ENCODE measurements around the gene ZBTB16.

ZBTB16 gene

GRCh38 chr11:114130629-114131277 is 71.2 kb downstream of the ZBTB16 start:
- no peak for DNase-seq (ENCODE audit: low read depth in 2 of 2)

GRCh38 chr11:114131461-114131864 is 72.0 kb downstream of the ZBTB16 start:
- DNase-seq (ENCODE audit: low read depth in 2 of 2) = no peak

- no peak for DNase-seq (ENCODE audit: low read depth in 2 of 2)
These were observed 72.9 kb downstream of the ZBTB16 start for GRCh38 chr11:114132417-114132816.

GRCh38 chr11:114132944-114133394 is 73.5 kb downstream of the ZBTB16 start:
- DNase-seq (ENCODE audit: low read depth in 2 of 2) = no peak

GRCh38 chr11:114133548-114134329 is 74.2 kb downstream of the ZBTB16 start:
- DNase-seq (ENCODE audit: low read depth in 2 of 2) = no peak

GRCh38 chr11:114134870-114135269 is 75.4 kb downstream of the ZBTB16 start:
- DNase-seq (ENCODE audit: low read depth in 2 of 2) = no peak

GRCh38 chr11:114135737-114136151 is 76.2 kb downstream of the ZBTB16 start:
- DNase-seq (ENCODE audit: low read depth in 2 of 2) = no peak

GRCh38 chr11:114136686-114137640 is 77.5 kb downstream of the ZBTB16 start:
- no peak for DNase-seq (ENCODE audit: low read depth in 2 of 2)

- DNase-seq (ENCODE audit: low read depth in 2 of 2) = no peak
These were observed 78.3 kb downstream of the ZBTB16 start for GRCh38 chr11:114137838-114138237.

DNA sequence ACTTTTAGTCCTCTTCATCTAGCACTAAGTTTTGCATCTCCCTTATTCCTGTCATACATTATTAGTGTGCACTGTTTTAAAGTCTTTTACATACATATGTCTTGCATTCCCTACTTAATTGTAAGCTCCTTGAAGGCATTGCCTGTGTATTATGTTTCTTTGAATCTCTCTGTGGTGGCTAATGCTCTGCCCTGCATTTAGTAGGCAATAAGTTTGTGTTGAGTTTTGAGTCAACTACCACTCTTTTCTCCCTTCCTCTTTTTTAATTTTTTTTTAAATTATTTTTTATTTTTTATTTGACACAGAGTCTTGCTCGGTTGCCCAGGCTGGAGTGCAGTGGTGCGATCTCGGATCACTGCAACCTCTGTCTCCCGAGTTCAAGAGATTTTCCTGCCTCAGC is 78.9 kb downstream of the ZBTB16 start:
- no peak for DNase-seq (ENCODE audit: low read depth in 2 of 2)

- DNase-seq (ENCODE audit: low read depth in 2 of 2) = no peak
These were observed 81.3 kb downstream of the ZBTB16 start for GRCh38 chr11:114140826-114141225.

DNA sequence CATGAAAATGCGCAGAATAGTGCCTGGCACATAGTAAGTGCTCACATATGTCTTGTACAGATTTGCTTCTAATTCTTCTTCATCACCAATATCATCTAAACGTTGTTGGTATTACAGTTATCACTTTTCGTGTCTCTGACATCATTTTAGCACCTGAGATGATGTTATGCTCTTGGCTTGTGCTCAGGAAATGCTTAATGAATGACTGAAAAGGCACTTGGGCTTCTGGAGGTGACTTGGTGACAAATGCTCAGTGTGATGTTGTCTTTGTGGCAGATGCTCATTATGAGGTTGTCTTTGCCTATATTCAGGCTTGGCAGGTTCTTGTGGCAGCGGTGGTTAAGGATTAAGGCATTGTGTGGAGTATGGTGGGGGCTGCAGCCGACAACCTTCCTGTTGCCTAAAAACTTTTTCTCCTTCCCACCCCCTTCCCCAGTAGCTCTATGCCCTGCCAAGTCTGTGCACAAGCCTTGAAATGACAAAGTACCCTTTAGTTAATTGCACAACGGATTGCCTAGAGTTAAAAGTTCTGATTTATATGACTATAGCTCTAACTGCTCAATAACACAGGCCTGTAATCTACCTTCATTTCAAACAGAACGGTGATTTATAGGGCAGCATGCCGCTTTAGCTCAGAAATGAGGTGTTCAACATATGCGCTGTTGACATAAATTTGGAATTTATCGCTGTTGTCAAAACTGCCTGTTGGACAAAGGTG is 82.5 kb downstream of the ZBTB16 start:
- DNase-seq (ENCODE audit: low read depth in 2 of 2) = no peak

DNA sequence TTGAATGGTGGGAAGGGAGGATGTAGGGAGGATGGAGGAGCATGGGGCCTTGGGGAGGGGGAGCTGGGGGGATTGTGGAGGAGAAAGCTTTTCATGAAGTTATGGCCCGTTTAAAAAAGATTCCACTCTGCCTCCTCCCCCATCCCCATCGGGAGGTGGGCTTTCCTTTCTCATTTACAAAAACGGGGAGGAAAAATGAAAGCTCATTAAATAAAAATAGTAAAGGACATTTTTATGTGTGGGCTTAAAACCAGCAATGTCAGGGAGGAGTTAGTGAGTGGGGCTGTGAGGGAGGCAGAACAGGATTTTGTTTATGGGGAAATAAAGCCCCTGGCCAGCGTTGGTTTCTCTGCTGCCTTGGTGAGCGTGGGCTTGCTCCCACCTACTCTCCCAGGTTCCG is 83.2 kb downstream of the ZBTB16 start:
- DNase-seq (ENCODE audit: low read depth in 2 of 2) = no peak

DNA sequence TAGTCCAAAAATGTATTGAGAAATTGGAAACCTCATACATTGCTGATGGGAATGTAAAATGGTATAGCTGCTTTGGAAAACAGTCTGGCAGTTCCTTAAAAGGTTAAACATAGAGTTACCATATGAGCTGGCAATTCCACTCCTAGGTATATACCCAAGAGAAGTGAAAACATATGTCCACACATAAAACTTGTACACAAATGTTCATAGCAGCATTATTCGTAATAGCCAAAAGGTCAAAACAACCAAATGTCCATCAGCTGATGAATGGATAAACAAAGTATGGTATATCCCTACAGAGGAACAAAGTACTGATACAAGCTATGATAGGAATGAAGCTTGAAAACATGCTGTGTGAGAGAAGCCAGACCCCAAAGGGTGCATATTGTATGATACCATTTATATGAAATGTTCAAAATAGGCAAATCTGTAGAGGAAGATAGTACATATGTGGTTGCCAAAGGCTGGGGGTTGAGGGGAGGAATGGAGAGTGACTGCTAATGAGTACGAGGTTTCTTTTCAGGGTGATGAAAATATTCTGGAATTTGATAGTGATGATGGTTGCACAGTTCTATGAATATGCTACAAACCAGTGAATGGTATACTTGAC is 85.8 kb downstream of the ZBTB16 start:
- DNase-seq (ENCODE audit: low read depth in 2 of 2) = no peak

- DNase-seq (ENCODE audit: low read depth in 2 of 2) = no peak
These were observed 88.0 kb downstream of the ZBTB16 start for GRCh38 chr11:114147375-114148012.

GRCh38 chr11:114148013-114148382 is 88.5 kb downstream of the ZBTB16 start:
- DNase-seq (ENCODE audit: low read depth in 2 of 2) = no peak

GRCh38 chr11:114149689-114150407 is 90.3 kb downstream of the ZBTB16 start:
- no peak for DNase-seq (ENCODE audit: low read depth in 2 of 2)

- DNase-seq (ENCODE audit: low read depth in 2 of 2) = no peak
These were observed 91.2 kb downstream of the ZBTB16 start for GRCh38 chr11:114150671-114151070.

- no peak for DNase-seq (ENCODE audit: low read depth in 2 of 2)
These were observed 92.1 kb downstream of the ZBTB16 start for GRCh38 chr11:114151631-114152030.

DNA sequence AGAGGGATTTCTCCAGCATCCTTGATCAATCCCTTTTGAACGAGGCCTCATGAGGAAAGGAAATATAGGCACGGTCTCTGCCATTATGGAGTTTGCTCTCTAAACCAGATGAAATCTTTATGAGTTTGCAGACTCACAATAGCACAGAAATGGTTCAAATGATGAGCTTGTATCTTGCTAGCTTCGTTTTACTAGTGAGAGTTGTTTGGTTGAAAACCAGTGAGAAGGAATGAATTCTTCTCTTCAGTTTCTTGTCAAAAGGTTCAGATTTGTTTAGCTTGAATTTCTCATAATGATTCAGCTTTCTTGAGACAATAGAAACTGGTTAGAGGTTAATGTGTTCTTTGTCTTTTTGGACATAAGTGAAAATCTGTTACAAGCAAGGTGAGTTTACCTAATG is 92.7 kb downstream of the ZBTB16 start:
- DNase-seq (ENCODE audit: low read depth in 2 of 2) = no peak
